ENCODE data around the gene MPPED1. TPM values are rescaled to one million over a fixed set of nuclear protein-coding genes. Genes with fewer than 3 reads are reported as not detected.

Gene MPPED1
- total RNA-seq, 1 experiment from 2014 or later = not detected

GRCh38 chr22:43446916-43447315, 35.1 kb downstream of the MPPED1 start:
- DNase-seq (ENCODE audit: low read depth) = no peak

GRCh38 chr22:43447380-43447779, 35.6 kb downstream of the MPPED1 start:
- no peak for DNase-seq (ENCODE audit: low read depth)

GRCh38 chr22:43448048-43448447, 36.2 kb downstream of the MPPED1 start:
- DNase-seq (ENCODE audit: low read depth) = no peak

- DNase-seq (ENCODE audit: low read depth) = no peak
These were observed 37.5 kb downstream of the MPPED1 start for GRCh38 chr22:43449205-43449830.

- DNase-seq (ENCODE audit: low read depth) = no peak
These were observed 38.0 kb downstream of the MPPED1 start for GRCh38 chr22:43449831-43450225.

- no peak for DNase-seq (ENCODE audit: low read depth)
These were observed 39.7 kb downstream of the MPPED1 start for GRCh38 chr22:43451371-43452050.

GRCh38 chr22:43455846-43456245, 44.0 kb downstream of the MPPED1 start:
- no peak for DNase-seq (ENCODE audit: low read depth)

GRCh38 chr22:43457002-43457401, 45.2 kb downstream of the MPPED1 start:
- no peak for DNase-seq (ENCODE audit: low read depth)

- no peak for DNase-seq (ENCODE audit: low read depth)
These were observed 50.9 kb downstream of the MPPED1 start for GRCh38 chr22:43462701-43463100.

GRCh38 chr22:43464809-43465208, 53.0 kb downstream of the MPPED1 start:
- DNase-seq (ENCODE audit: low read depth) = no peak

GRCh38 chr22:43465291-43466015, 53.6 kb downstream of the MPPED1 start:
- no peak for DNase-seq (ENCODE audit: low read depth)

GRCh38 chr22:43466710-43467109, 54.9 kb downstream of the MPPED1 start:
- no peak for DNase-seq (ENCODE audit: low read depth)

GRCh38 chr22:43467216-43467940, 55.6 kb downstream of the MPPED1 start:
- peak; percentile 8 for DNase-seq (ENCODE audit: low read depth)

GRCh38 chr22:43470253-43470652, 58.4 kb downstream of the MPPED1 start:
- DNase-seq (ENCODE audit: low read depth) = no peak

- DNase-seq (ENCODE audit: low read depth) = no peak
These were observed 59.2 kb downstream of the MPPED1 start for GRCh38 chr22:43470941-43471585.

GRCh38 chr22:43471606-43472135, 59.9 kb downstream of the MPPED1 start:
- no peak for DNase-seq (ENCODE audit: low read depth)

GRCh38 chr22:43473031-43473430, 61.2 kb downstream of the MPPED1 start:
- DNase-seq (ENCODE audit: low read depth) = no peak

- DNase-seq (ENCODE audit: low read depth) = no peak
These were observed 61.6 kb downstream of the MPPED1 start for GRCh38 chr22:43473441-43473840.

- peak; percentile 4 for DNase-seq (ENCODE audit: low read depth)
These were observed 62.6 kb downstream of the MPPED1 start for GRCh38 chr22:43474161-43475101.

GRCh38 chr22:43475549-43476076, 63.8 kb downstream of the MPPED1 start:
- no peak for DNase-seq (ENCODE audit: low read depth)

Data from M059J (cell line).